Astrocyte (in vitro differentiated cells and primary cell): ENCODE data around the gene CPEB3.

ENCODE experiments used
- CTCF ChIP-seq: IDR thresholded peaks from 2 replicates; pipeline ENCODE4 v1.5.1; 2011; ENCODE audit warnings: low read depth, mild to moderate bottlenecking, inconsistent platforms, low read length, moderate library complexity; ENCODE audit not compliant: insufficient read depth
- EZH2 ChIP-seq: IDR thresholded peaks from 2 replicates; pipeline ENCODE4 v1.6.1; 2012; ENCODE audit warnings: mild to moderate bottlenecking, low read length, inconsistent platforms; ENCODE audit not compliant: insufficient read depth

GRCh38 chr10:92149261-92149660, 141.6 kb downstream of the CPEB3 start:
- TF ChIP-seq CTCF = no peak
- no peak for TF ChIP-seq EZH2
